Liver (tissue), 9 donors: Measurements from ENCODE around the gene MRPL19. TPM values are rescaled to one million over a fixed set of nuclear protein-coding genes. Genes with fewer than 3 reads are reported as not detected.

ENCODE experiments used
- DNase-seq: peaks from one replicate; pipeline ENCODE4 v3.0.0-alpha.2; 2017; ENCODE audit warnings: low spot score
- H3K27ac ChIP-seq, 2 donors: one replicate each; pipeline ENCODE4 v1.7.0; 2013; ENCODE audit warnings: inconsistent platforms in 2 of 2, low read length in 2 of 2, control low read depth in 1 of 2, low read depth in 1 of 2, mild to moderate bottlenecking in 1 of 2
- H3K27me3 ChIP-seq, 4 donors: one replicate each; pipeline versions ENCODE4 v1.6.1 to v1.7.0; 2013; ENCODE audit warnings: low read length in 3 of 4, inconsistent platforms in 1 of 4, mild to moderate bottlenecking in 1 of 4, moderate library complexity in 1 of 4; ENCODE audit not compliant: control insufficient read depth in 4 of 4, insufficient read depth in 4 of 4
- H3K36me3 ChIP-seq, 4 donors: one replicate each; pipeline versions ENCODE4 v1.6.1 to v1.7.0; 2013; ENCODE audit warnings: low read length in 3 of 4, mild to moderate bottlenecking in 3 of 4, low read depth in 1 of 4, moderate library complexity in 1 of 4; ENCODE audit not compliant: control insufficient read depth in 4 of 4, insufficient read depth in 3 of 4
- H3K4me1 ChIP-seq, 4 donors: one replicate each; pipeline versions ENCODE4 v1.6.1 to v1.7.0; 2013; ENCODE audit warnings: low read length in 3 of 4, mild to moderate bottlenecking in 3 of 4, moderate library complexity in 1 of 4; ENCODE audit not compliant: control insufficient read depth in 4 of 4, insufficient read depth in 4 of 4
- H3K4me3 ChIP-seq, 3 donors: one replicate each; pipeline versions ENCODE4 v1.6.1 to v1.7.0; 2013; ENCODE audit warnings: low read length in 3 of 3, control low read depth in 1 of 3, low read depth in 1 of 3, mild to moderate bottlenecking in 1 of 3
- H3K9ac ChIP-seq, 2 donors: one replicate each; pipeline ENCODE4 v1.7.0; 2013; ENCODE audit warnings: low read length in 2 of 2, mild to moderate bottlenecking in 2 of 2, moderate library complexity in 2 of 2, control low read depth in 1 of 2, low read depth in 1 of 2
- H3K9me3 ChIP-seq, 4 donors: one replicate each; pipeline versions ENCODE4 v1.6.1 to v1.7.0; 2013; ENCODE audit warnings: low read length in 3 of 4; ENCODE audit not compliant: control insufficient read depth in 4 of 4
- CTCF ChIP-seq: fragments of 150-350 bp; IDR thresholded peaks from 2 replicates; pipeline ENCODE4 v1.5.1; 2017; ENCODE audit warnings: improper control_type of control experiment, low read depth, low read length; ENCODE audit not compliant: missing input control
- EGR1 ChIP-seq, 2 donors: IDR thresholded peaks; 2 replicates each; pipeline ENCODE4 v1.6.1; 2016 to 2018; ENCODE audit warnings: antibody characterized with exemption in 2 of 2, low read depth in 2 of 2
- FOXA1 ChIP-seq: IDR thresholded peaks from 2 replicates; pipeline ENCODE4 v1.6.1; 2016; ENCODE audit warnings: antibody characterized with exemption
- FOXA2 ChIP-seq: IDR thresholded peaks from 2 replicates; pipeline ENCODE4 v1.6.1; 2016; ENCODE audit warnings: antibody characterized with exemption
- GABPA ChIP-seq, 2 donors: IDR thresholded peaks in 1 of 2; conservative IDR thresholded peaks in 1 of 2; 2 replicates each; pipeline ENCODE4 v1.6.1; 2016; ENCODE audit warnings: antibody characterized with exemption in 2 of 2, mild to moderate bottlenecking in 1 of 2, moderate library complexity in 1 of 2
- HNF4A ChIP-seq, 2 donors: conservative IDR thresholded peaks; 2 replicates each; pipeline ENCODE4 v1.6.1; 2016; ENCODE audit warnings: antibody characterized with exemption in 2 of 2, mild to moderate bottlenecking in 2 of 2
- HNF4G ChIP-seq: IDR thresholded peaks from 2 replicates; pipeline ENCODE4 v1.6.1; 2016; ENCODE audit warnings: antibody characterized with exemption
- JUND ChIP-seq, 2 donors: IDR thresholded peaks; 2 replicates each; pipeline ENCODE4 v1.6.1; 2016; ENCODE audit warnings: antibody characterized with exemption in 2 of 2
- NR2F2 ChIP-seq: IDR thresholded peaks from 2 replicates; pipeline ENCODE4 v1.6.1; 2016; ENCODE audit warnings: antibody characterized with exemption
- RAD21 ChIP-seq, 2 donors: IDR thresholded peaks; 2 replicates each; pipeline ENCODE4 v1.6.1; 2016; ENCODE audit warnings: antibody characterized with exemption in 2 of 2, mild to moderate bottlenecking in 2 of 2
- RXRA ChIP-seq, 2 donors: IDR thresholded peaks; 2 replicates each; pipeline ENCODE4 v1.6.1; 2017 to 2018; ENCODE audit warnings: antibody characterized with exemption in 2 of 2, mild to moderate bottlenecking in 1 of 2
- SP1 ChIP-seq: IDR thresholded peaks from 2 replicates; pipeline ENCODE4 v1.6.1; 2018; ENCODE audit warnings: antibody characterized with exemption, mild to moderate bottlenecking
- TAF1 ChIP-seq: conservative IDR thresholded peaks from 2 replicates; pipeline ENCODE4 v1.6.1; 2016; ENCODE audit warnings: antibody characterized with exemption, mild to moderate bottlenecking
- YY1 ChIP-seq: IDR thresholded peaks from 2 replicates; pipeline ENCODE4 v1.6.1; 2016; ENCODE audit warnings: antibody characterized with exemption, mild to moderate bottlenecking
- ZBTB33 ChIP-seq: IDR thresholded peaks from 2 replicates; pipeline ENCODE4 v1.6.1; 2016; ENCODE audit warnings: antibody characterized with exemption
- WGBS: extraction: QIAGEN DNeasy Blood & Tissue Kit; methylation state at CpG from one replicate; pipeline ENCODE4 v1.1.7; 2013; 5-methylcytosine and 5-hydroxymethylcytosine counted together
- polyA plus RNA-seq, 2 donors: library from polyadenylated mRNA; stranded (reverse) in 1 of 2; unstranded in 1 of 2; fragments of 200-250 nt in 1 of 2; fragments of >200 nt in 1 of 2; fragmentation: Nextera tagmentation in 1 of 2; extraction: Ambion mirVana in 1 of 2; gene quantifications; one replicate each; pipeline versions ENCODE4 v1.2.1 to v1.2.3, GENCODE V29; 2013 to 2015
- total RNA-seq, 2 donors: library from RNA; depleted of rRNA; stranded (reverse); fragments of >200 nt; gene quantifications; one replicate each; pipeline ENCODE4 v1.2.3, GENCODE V29; 2014
- TF ChIP-seq, protein P1 (sequence below): IDR thresholded peaks from 2 replicates; pipeline ENCODE4 v1.6.1; 2016; ENCODE audit warnings: antibody characterized with exemption
- TF ChIP-seq, protein P2 (sequence below): IDR thresholded peaks from 2 replicates; pipeline ENCODE4 v1.6.1; 2016; ENCODE audit warnings: antibody characterized with exemption
- TF ChIP-seq, protein P3 (sequence below): IDR thresholded peaks from 2 replicates; pipeline ENCODE4 v1.6.1; 2016; ENCODE audit warnings: antibody characterized with exemption, mild to moderate bottlenecking
- donor health status: healthy.
- donor health status: healthy.
- donor health status: healthy.
- donor health status: healthy.
- donor health status: healthy.

MRPL19 gene
- total and polyA plus RNA-seq, 4 donors = 34.8 to 58.5 (median 42.6) TPM

GRCh38 chr2:75637568-75637967 is 9.0 kb upstream of the MRPL19 start:
- H3K36me3 ChIP-seq = no peaks in the 10 kb centered on the region
- 70% methylated on average over 1 of the region's 1 CpG for WGBS
- DNase-seq = no peak
- no peaks in the 10 kb centered on the region for H3K9me3 ChIP-seq
- no peak overlapping the region for H3K4me3 ChIP-seq
- H3K4me1 ChIP-seq = no peaks in the 10 kb centered on the region
- no peak overlapping the region for H3K9ac ChIP-seq
- no peak for TF ChIP-seq YY1
- TF ChIP-seq, protein P1, sequence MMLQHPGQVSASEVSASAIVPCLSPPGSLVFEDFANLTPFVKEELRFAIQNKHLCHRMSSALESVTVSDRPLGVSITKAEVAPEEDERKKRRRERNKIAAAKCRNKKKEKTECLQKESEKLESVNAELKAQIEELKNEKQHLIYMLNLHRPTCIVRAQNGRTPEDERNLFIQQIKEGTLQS = no peak
- no peak overlapping the region for H3K27ac ChIP-seq
- no peaks in the 10 kb centered on the region for H3K27me3 ChIP-seq

- DNase-seq = peak; percentile 63
- H3K27ac ChIP-seq = peak overlapping the region in 1 of 2 donors; percentile 21
- TF ChIP-seq CTCF (peak; percentile 99), JUND (IDR thresholded peaks at IDR 0.05) (no peak), RAD21 (IDR thresholded peaks at IDR 0.05) (peak; percentile 97), YY1 (no peak), HNF4A (conservative IDR thresholded peaks at IDR 0.05) (peak in 1 of 2 donors; percentile 10), FOXA1 (no peak)
- TF ChIP-seq, protein P2, sequence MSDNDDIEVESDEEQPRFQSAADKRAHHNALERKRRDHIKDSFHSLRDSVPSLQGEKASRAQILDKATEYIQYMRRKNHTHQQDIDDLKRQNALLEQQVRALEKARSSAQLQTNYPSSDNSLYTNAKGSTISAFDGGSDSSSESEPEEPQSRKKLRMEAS = peak; percentile 52
- no peaks in the 10 kb centered on the region for H3K27me3 ChIP-seq
- H3K36me3 ChIP-seq = no peaks in the 10 kb centered on the region
- no peaks in the 10 kb centered on the region for H3K4me1 ChIP-seq
- H3K4me3 ChIP-seq = no peak overlapping the region
- H3K9me3 ChIP-seq = no peaks in the 10 kb centered on the region
- H3K9ac ChIP-seq = no peak overlapping the region
- WGBS = 0% methylated on average over 3 of the region's 3 CpGs
These were observed 5.9 kb upstream of the MRPL19 start for GRCh38 chr2:75640621-75641121.

- no peak for DNase-seq
- H3K27ac ChIP-seq = no peak overlapping the region
- no peaks in the 10 kb centered on the region for H3K9me3 ChIP-seq
- no peaks in the 10 kb centered on the region for H3K27me3 ChIP-seq
- no peak overlapping the region for H3K9ac ChIP-seq
- peaks cover 0 to 7% (median 3%) of the 10 kb centered on the region in 4 donors for H3K4me1 ChIP-seq
- WGBS = 63% methylated on average over 1 of the region's 1 CpG
- no peaks in the 10 kb centered on the region for H3K36me3 ChIP-seq
- no peak overlapping the region for H3K4me3 ChIP-seq
- TF ChIP-seq SP1 = no peak
- no peak for TF ChIP-seq HNF4G
- TF ChIP-seq JUND (IDR thresholded peaks at IDR 0.05) = no peak
- TF ChIP-seq EGR1 (IDR thresholded peaks at IDR 0.05; ENCODE audit: low read depth in 2 of 2) = no peak
- TF ChIP-seq, protein P2 = no peak
- TF ChIP-seq ZBTB33 = no peak
- no peak for TF ChIP-seq RXRA (IDR thresholded peaks at IDR 0.05)
- TF ChIP-seq TAF1 = no peak
- no peak for TF ChIP-seq CTCF
- no peak for TF ChIP-seq RAD21 (IDR thresholded peaks at IDR 0.05)
- TF ChIP-seq FOXA1 = no peak
- no peak for TF ChIP-seq FOXA2
- no peak for TF ChIP-seq GABPA (IDR thresholded peaks at IDR 0.05 in 1 of 2, conservative IDR thresholded peaks at IDR 0.05 in 1 of 2)
- TF ChIP-seq YY1 = no peak
- TF ChIP-seq HNF4A (conservative IDR thresholded peaks at IDR 0.05) = no peak
- TF ChIP-seq, protein P3, sequence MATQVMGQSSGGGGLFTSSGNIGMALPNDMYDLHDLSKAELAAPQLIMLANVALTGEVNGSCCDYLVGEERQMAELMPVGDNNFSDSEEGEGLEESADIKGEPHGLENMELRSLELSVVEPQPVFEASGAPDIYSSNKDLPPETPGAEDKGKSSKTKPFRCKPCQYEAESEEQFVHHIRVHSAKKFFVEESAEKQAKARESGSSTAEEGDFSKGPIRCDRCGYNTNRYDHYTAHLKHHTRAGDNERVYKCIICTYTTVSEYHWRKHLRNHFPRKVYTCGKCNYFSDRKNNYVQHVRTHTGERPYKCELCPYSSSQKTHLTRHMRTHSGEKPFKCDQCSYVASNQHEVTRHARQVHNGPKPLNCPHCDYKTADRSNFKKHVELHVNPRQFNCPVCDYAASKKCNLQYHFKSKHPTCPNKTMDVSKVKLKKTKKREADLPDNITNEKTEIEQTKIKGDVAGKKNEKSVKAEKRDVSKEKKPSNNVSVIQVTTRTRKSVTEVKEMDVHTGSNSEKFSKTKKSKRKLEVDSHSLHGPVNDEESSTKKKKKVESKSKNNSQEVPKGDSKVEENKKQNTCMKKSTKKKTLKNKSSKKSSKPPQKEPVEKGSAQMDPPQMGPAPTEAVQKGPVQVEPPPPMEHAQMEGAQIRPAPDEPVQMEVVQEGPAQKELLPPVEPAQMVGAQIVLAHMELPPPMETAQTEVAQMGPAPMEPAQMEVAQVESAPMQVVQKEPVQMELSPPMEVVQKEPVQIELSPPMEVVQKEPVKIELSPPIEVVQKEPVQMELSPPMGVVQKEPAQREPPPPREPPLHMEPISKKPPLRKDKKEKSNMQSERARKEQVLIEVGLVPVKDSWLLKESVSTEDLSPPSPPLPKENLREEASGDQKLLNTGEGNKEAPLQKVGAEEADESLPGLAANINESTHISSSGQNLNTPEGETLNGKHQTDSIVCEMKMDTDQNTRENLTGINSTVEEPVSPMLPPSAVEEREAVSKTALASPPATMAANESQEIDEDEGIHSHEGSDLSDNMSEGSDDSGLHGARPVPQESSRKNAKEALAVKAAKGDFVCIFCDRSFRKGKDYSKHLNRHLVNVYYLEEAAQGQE = no peak
- no peak for TF ChIP-seq NR2F2
These were observed 5.0 kb upstream of the MRPL19 start for GRCh38 chr2:75641587-75641986.
